Endothelial cell of umbilical vein (primary cell): Measurements from ENCODE around the gene KL. TPM values are rescaled to one million over a fixed set of nuclear protein-coding genes. Genes with fewer than 3 reads are reported as not detected.

Source experiments
- BruUV-seq: library from RNA; stranded (reverse); fragments of 400-500 nt; replicated peaks from 2 replicates; lab custom pipeline; 2021; lab: Mats Ljungman, UMichigan
- CTCF ChIA-PET: fragments of 300-600, 350-600 bp; sonication (Branson Sonifier 250); formaldehyde crosslinking; loops from one replicate; lab custom pipeline; 2021; ENCODE audit warnings: antibody characterized with exemption, inconsistent platforms; lab: Charles Lee
- POLR2A ChIA-PET: fragments of 300-600, 350-600 bp; sonication (Branson Sonifier 250); formaldehyde crosslinking; loops from one replicate; lab custom pipeline; 2021; ENCODE audit warnings: antibody characterized with exemption, inconsistent platforms; lab: Charles Lee
- DNase-seq: peaks from one replicate; pipeline ENCODE4 v3.0.0-alpha.2; 2011; ENCODE audit warnings: low read depth, low spot score
- FAIRE-seq: peaks from 2 replicates; lab custom pipeline; 2011; peaks lifted over from hg19 to GRCh38; lab: Jason Lieb, UNC
- H2AFZ ChIP-seq: 2 replicates; pipeline ENCODE4 v1.6.0; 2012; ENCODE audit warnings: low read depth, low read length, control low read depth, inconsistent platforms
- H3K27ac ChIP-seq: 2 replicates; pipeline ENCODE4 v1.5.1; 2011; ENCODE audit warnings: low read depth, mild to moderate bottlenecking, control low read depth, low read length, moderate library complexity; ENCODE audit not compliant: insufficient read depth
- H3K27me3 ChIP-seq, 2 experiments: 2 replicates each; pipeline versions ENCODE4 v1.6.0 to v1.6.1; 2011; ENCODE audit warnings: low read length in 2 of 2, mixed read lengths in 1 of 2; ENCODE audit not compliant: control insufficient read depth in 2 of 2, insufficient read depth in 2 of 2
- H3K36me3 ChIP-seq, 2 experiments: 2 replicates in 1 of 2; 3 replicates in 1 of 2; pipeline ENCODE4 v1.5.1; 2011; ENCODE audit warnings: low read length in 2 of 2, mild to moderate bottlenecking in 1 of 2, moderate library complexity in 1 of 2; ENCODE audit not compliant: control insufficient read depth in 2 of 2, insufficient read depth in 2 of 2; ENCODE audit errors: extremely low read depth in 1 of 2
- H3K4me1 ChIP-seq: 3 replicates; pipeline ENCODE4 v1.5.1; 2011; ENCODE audit warnings: mild to moderate bottlenecking, low read length; ENCODE audit not compliant: control insufficient read depth, insufficient read depth; ENCODE audit errors: extremely low read depth
- H3K4me2 ChIP-seq: 2 replicates; pipeline ENCODE4 v1.6.1; 2011; ENCODE audit warnings: low read length, control low read depth, mixed read lengths; ENCODE audit not compliant: insufficient read depth
- H3K4me3 ChIP-seq, 3 experiments: fragments of 200-600 bp in 1 of 3; sonication (generic), shearing (Covaris generic) in 1 of 3; replicated peaks in 1 of 3; 2 replicates each; pipeline ENCODE4 v1.5.1; 2011 to 2016; ENCODE audit warnings: control low read depth in 3 of 3, low read length in 3 of 3, mild to moderate bottlenecking in 2 of 3, inconsistent platforms in 1 of 3, low read depth in 1 of 3, moderate library complexity in 1 of 3; ENCODE audit not compliant: insufficient read depth in 1 of 3
- H3K79me2 ChIP-seq: 2 replicates; pipeline ENCODE4 v1.6.0; 2012; ENCODE audit warnings: low read length, inconsistent platforms; ENCODE audit not compliant: control insufficient read depth, insufficient read depth
- H3K9ac ChIP-seq: replicated peaks from 2 replicates; pipeline ENCODE3; 2011; ENCODE audit warnings: low read length, control low read depth; ENCODE audit not compliant: insufficient read depth; ENCODE audit errors: extremely low read depth
- H3K9me1 ChIP-seq: replicated peaks from 3 replicates; pipeline ENCODE4 v1.6.0; 2011; ENCODE audit warnings: mild to moderate bottlenecking, low read length; ENCODE audit not compliant: control insufficient read depth, insufficient read depth; ENCODE audit errors: extremely low read depth
- H3K9me3 ChIP-seq: replicated peaks from 2 replicates; pipeline ENCODE4 v1.5.1; 2012; ENCODE audit warnings: low read length, inconsistent platforms; ENCODE audit not compliant: control insufficient read depth, insufficient read depth
- H4K20me1 ChIP-seq: replicated peaks from 2 replicates; pipeline ENCODE3; 2011; ENCODE audit warnings: mild to moderate bottlenecking, low read length; ENCODE audit not compliant: control insufficient read depth, insufficient read depth; ENCODE audit errors: extremely low read depth
- CTCF ChIP-seq, 2 donors: IDR thresholded peaks; 1 replicate in 1 of 2; 2 replicates in 1 of 2; pipeline ENCODE4 v1.5.1; 2011; ENCODE audit warnings: low read length in 2 of 2, mild to moderate bottlenecking in 2 of 2, moderate library complexity in 2 of 2, control low read depth in 1 of 2, inconsistent platforms in 1 of 2, low read depth in 1 of 2; ENCODE audit not compliant: insufficient read depth in 1 of 2; ENCODE audit errors: extremely low read depth in 1 of 2
- EZH2 ChIP-seq: IDR thresholded peaks from 2 replicates; pipeline ENCODE4 v1.6.1; 2012; ENCODE audit warnings: borderline replicate concordance, low read depth, mild to moderate bottlenecking, moderate library complexity, low read length, inconsistent platforms; ENCODE audit not compliant: severe bottlenecking
- FOS ChIP-seq: IDR thresholded peaks from 2 replicates; pipeline ENCODE4 v1.6.1; 2011; ENCODE audit warnings: mild to moderate bottlenecking, low read length, moderate library complexity, borderline replicate concordance; ENCODE audit not compliant: insufficient read depth
- GATA2 ChIP-seq: IDR thresholded peaks from 2 replicates; pipeline ENCODE4 v1.7.0; 2011; ENCODE audit warnings: low read depth, mild to moderate bottlenecking, moderate library complexity, mixed read lengths, low read length; ENCODE audit not compliant: insufficient read length, insufficient read depth
- JUN ChIP-seq: IDR thresholded peaks from 2 replicates; pipeline ENCODE4 v1.6.1; 2011; ENCODE audit warnings: borderline replicate concordance, low read depth; ENCODE audit not compliant: insufficient read length, insufficient read depth
- MAX ChIP-seq: IDR thresholded peaks from 2 replicates; pipeline ENCODE4 v1.6.1; 2011; ENCODE audit not compliant: insufficient read depth, insufficient read length
- MYC ChIP-seq: IDR thresholded peaks from one replicate; pipeline ENCODE4 v1.6.1; 2011; ENCODE audit warnings: mild to moderate bottlenecking, low read depth, low read length
- POLR2A ChIP-seq: IDR thresholded peaks from 2 replicates; pipeline ENCODE4 v1.6.1; 2012; ENCODE audit warnings: low read depth, mild to moderate bottlenecking, control low read depth, low read length
- POLR2AphosphoS5 ChIP-seq: IDR thresholded peaks from 2 replicates; pipeline ENCODE4 v1.6.1; 2012; ENCODE audit warnings: low read depth, mild to moderate bottlenecking, control low read depth, low read length, moderate library complexity; ENCODE audit not compliant: insufficient read depth
- dilution Hi-C: fragments of 300-500 bp; cut with MboI; formaldehyde crosslinking; loops from one replicate; pipeline ENCODE4 v1.15.0; 2019; ENCODE audit warnings: low sequenced_read_pairs; ENCODE audit not compliant: extremely low pct_ligation_motif_present
- intact Hi-C: fragments of 100-400 bp; cut with micrococcal nuclease; formaldehyde crosslinking; loops from one replicate; pipeline ENCODE4 v1.10.0; 2022
- polyA plus RNA-seq, 4 experiments: library from polyadenylated mRNA; depleted of rRNA in 3 of 4; stranded (reverse) in 3 of 4; unstranded in 1 of 4; fragments of >200 nt; gene quantifications; 2 replicates each; pipeline versions ENCODE4 v1.2.1 to v1.2.3, GENCODE V29; 2011 to 2012; ENCODE audit warnings: missing spikeins in 1 of 4
- total RNA-seq: library from RNA; stranded (reverse); gene quantifications from 2 replicates; pipeline ENCODE4 v1.2.3, GENCODE V29; 2021

Gene KL
- total and polyA plus RNA-seq, 2 donors (not counting 3 experiments of a cell fraction or from before 2014, with no cell fraction given): 0.01 to 0.07 TPM

GRCh38 chr13:33106656-33107360 lies 90.6 kb downstream of the KL start:
- no peaks in the 10 kb centered on the region for H3K27me3 ChIP-seq
- H3K4me2 ChIP-seq: no peak overlapping the region
- peaks cover 2% of the 10 kb centered on the region for H4K20me1 ChIP-seq
- no peaks in the 10 kb centered on the region for H3K9me1 ChIP-seq
- TF ChIP-seq POLR2AphosphoS5 (no peak), MYC (no peak), MAX (no peak), FOS (no peak), CTCF (IDR thresholded peaks at IDR 0.05; ENCODE audit: extremely low read depth in 1 of 2, insufficient read depth in 1 of 2, low read depth in 1 of 2, low read length in 2 of 2) (no peak), JUN (no peak), EZH2 (no peak), GATA2 (no peak), POLR2A (no peak)
- H3K4me3 ChIP-seq: no peak overlapping the region
- FAIRE-seq: no peak
- BruUV-seq: no TSS peak
- H3K4me1 ChIP-seq: peaks cover 17% of the 10 kb centered on the region
- H3K9me3 ChIP-seq: no peaks in the 10 kb centered on the region
- H3K36me3 ChIP-seq: peaks cover 24 to 28% of the 10 kb centered on the region in 2 experiments
- intact Hi-C loops: no loop called here
- no peak for DNase-seq
- no peaks in the 10 kb centered on the region for H3K79me2 ChIP-seq
- no peak overlapping the region for H2AFZ ChIP-seq
- H3K27ac ChIP-seq: no peak overlapping the region
- POLR2A ChIA-PET: no interaction called here
- CTCF ChIA-PET: interaction anchor here (0.8 to 1.2 kb wide), 2 partner anchors 15 to 46 kb away, joined by 3 to 4 read pairs; no protein-coding TSS in a partner anchor
- no peak overlapping the region for H3K9ac ChIP-seq
- dilution Hi-C loops: no loop called here
